Measurements from ENCODE around the gene PRR23B.

The PRR23B gene

DNA sequence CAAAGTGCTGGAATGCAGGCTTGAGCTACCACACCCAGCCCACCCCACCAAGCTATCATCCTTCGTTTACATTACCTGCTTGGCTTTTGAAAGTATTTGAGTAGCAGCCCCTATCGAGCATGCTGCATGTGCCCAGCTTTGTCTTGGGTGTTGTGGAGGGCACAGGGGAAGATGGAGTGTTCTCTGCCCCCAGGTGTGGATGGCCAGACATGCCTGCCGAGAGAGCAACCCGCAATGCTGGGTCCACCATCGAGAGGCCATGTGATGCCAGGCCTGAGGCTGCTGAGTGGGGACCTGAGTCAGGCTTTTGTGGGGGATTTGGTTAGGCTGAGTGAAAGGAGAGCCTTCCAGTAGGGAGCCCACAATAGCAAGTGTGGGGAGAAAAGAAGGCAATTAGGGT lies 47.8 kb downstream of the PRR23B start:
- DNase-seq: no peak

DNA sequence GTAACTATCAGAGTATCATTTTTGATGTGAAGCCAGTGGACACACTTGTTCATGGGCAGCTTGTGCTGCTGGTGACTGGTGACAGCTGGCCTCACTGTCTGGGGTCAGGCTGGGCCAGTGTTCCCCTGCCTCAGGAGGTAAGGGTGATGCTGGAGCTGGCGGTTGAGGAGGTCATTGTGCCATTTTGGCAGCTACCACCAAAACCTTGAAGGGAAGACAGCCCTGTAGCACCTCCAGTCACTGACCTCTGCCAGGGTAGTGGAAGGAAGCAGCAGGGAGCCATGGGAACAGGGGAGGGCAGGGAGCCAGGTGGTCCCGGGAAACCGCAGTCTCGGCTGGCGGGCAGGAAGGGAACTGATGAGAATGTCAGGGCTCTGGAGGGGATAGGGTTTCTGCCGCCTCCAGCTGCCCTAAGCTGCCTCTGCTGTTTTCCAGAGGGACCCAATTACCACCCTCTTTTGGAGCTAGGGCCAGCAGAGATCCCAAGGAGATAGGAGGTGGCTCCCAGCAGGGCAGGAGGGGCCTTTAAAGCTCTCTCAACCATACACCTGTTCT lies 48.9 kb downstream of the PRR23B start:
- no peak for DNase-seq

Measured in NCI-H2029 treated with DMSO at 0.1 percent for 48 hours (cell line).